Tibial nerve (tissue), 3 donors: ENCODE data around the gene C4orf17.

Experiments
- CTCF ChIP-seq, 5 experiments: fragments of 200-600 bp in 3 of 5; fragments of 450-650 bp in 2 of 5; sonication (generic) in 3 of 5; IDR thresholded peaks; one replicate each; pipeline ENCODE4 v1.5.1; 2016 to 2019; ENCODE audit warnings: antibody characterized with exemption in 5 of 5, mild to moderate bottlenecking in 3 of 5, moderate library complexity in 2 of 5
- POLR2A ChIP-seq, 2 donors: fragments of 450-650 bp; IDR thresholded peaks; one replicate each; pipeline ENCODE4 v1.6.1; 2017; ENCODE audit warnings: antibody characterized with exemption in 2 of 2, mild to moderate bottlenecking in 2 of 2, moderate library complexity in 2 of 2

DNA sequence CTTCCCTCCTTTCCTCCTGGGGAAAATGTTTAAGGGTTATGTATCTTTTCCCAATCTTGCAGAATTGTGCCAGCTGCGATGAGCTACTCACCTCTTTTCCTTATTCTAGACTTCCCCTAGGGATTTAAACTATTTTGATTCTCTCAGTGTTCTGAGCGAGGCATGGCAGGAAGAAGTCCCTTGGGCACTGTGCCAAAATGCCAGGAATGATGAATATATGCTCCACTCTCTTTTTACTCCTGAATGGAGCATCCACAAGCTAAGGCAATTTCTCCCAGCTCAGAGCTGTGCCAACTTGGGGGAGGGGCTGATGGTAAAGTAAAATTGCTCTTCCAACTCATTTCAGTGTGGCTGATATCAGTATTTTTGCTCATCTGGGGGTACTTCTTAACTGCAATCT, 4.0 kb upstream of the C4orf17 start:
- TF ChIP-seq POLR2A (IDR thresholded peaks at IDR 0.05): no peak
- TF ChIP-seq CTCF (IDR thresholded peaks at IDR 0.05): no peak
